CD4-positive, alpha-beta memory T cell (primary cell): ENCODE data around the gene CTRB1. TPM values are rescaled to one million over a fixed set of nuclear protein-coding genes. Genes with fewer than 3 reads are reported as not detected.

ENCODE experiments used
- CTCF ChIA-PET: fragments of 350-600 bp; sonication (Branson Sonifier 250); formaldehyde crosslinking; loops from one replicate; lab custom pipeline; 2021; ENCODE audit warnings: inconsistent platforms; ENCODE audit not compliant: partially characterized antibody; lab: Charles Lee
- POLR2A ChIA-PET: fragments of 350-600 bp; sonication (Branson Sonifier 250); formaldehyde crosslinking; loops from one replicate; lab custom pipeline; 2021; ENCODE audit not compliant: partially characterized antibody; lab: Charles Lee
- DNase-seq, 5 donors: peaks; one replicate each; pipeline versions ENCODE4 v3.0.0 to v3.0.0-alpha.2; 2020 to 2022; ENCODE audit warnings: mixed read lengths in 1 of 5
- H3K27ac ChIP-seq: one replicate; pipeline ENCODE4 v1.7.0; 2013; ENCODE audit warnings: low read depth, low read length
- H3K27me3 ChIP-seq: 2 replicates; pipeline ENCODE4 v1.7.0; 2013; ENCODE audit warnings: mild to moderate bottlenecking, low read length, moderate library complexity; ENCODE audit not compliant: insufficient read depth
- H3K36me3 ChIP-seq: 2 replicates; pipeline ENCODE4 v1.7.0; 2013; ENCODE audit warnings: mild to moderate bottlenecking, low read length, moderate library complexity; ENCODE audit not compliant: insufficient read depth
- H3K4me1 ChIP-seq: 2 replicates; pipeline ENCODE4 v1.7.0; 2013; ENCODE audit warnings: mild to moderate bottlenecking, low read length, moderate library complexity; ENCODE audit not compliant: insufficient read depth
- H3K4me3 ChIP-seq, 2 donors: one replicate each; pipeline ENCODE4 v1.7.0; 2013; ENCODE audit warnings: low read length in 2 of 2, mild to moderate bottlenecking in 1 of 2
- H3K9me3 ChIP-seq, 2 donors: one replicate each; pipeline ENCODE4 v1.7.0; 2013; ENCODE audit warnings: low read length in 2 of 2, control low read depth in 1 of 2; ENCODE audit not compliant: control insufficient read depth in 1 of 2
- H3K27ac Mint-ChIP-seq, 7 donors: one replicate each; pipeline ENCODE4 v1.8.0; 2020 to 2021; ENCODE audit warnings: mixed read lengths in 7 of 7, mild to moderate bottlenecking in 6 of 7, inconsistent platforms in 3 of 7, moderate library complexity in 3 of 7
- H3K27me3 Mint-ChIP-seq, 2 donors: one replicate each; pipeline ENCODE4 v1.8.0; 2020 to 2021; ENCODE audit warnings: mixed read lengths in 2 of 2
- H3K36me3 Mint-ChIP-seq, 2 donors: one replicate each; pipeline ENCODE4 v1.8.0; 2020 to 2021; ENCODE audit warnings: mixed read lengths in 2 of 2, inconsistent platforms in 1 of 2, mild to moderate bottlenecking in 1 of 2
- H3K4me1 Mint-ChIP-seq, 4 donors: one replicate each; pipeline ENCODE4 v1.8.0; 2020 to 2021; ENCODE audit warnings: mixed read lengths in 4 of 4, mild to moderate bottlenecking in 1 of 4
- H3K4me3 Mint-ChIP-seq, 8 donors: one replicate each; pipeline ENCODE4 v1.8.0; 2020 to 2021; ENCODE audit warnings: mixed read lengths in 8 of 8, mild to moderate bottlenecking in 7 of 8, moderate library complexity in 6 of 8, inconsistent platforms in 3 of 8
- H3K9me3 Mint-ChIP-seq, 8 donors: one replicate each; pipeline ENCODE4 v1.8.0; 2020 to 2021; ENCODE audit warnings: mixed read lengths in 8 of 8, mild to moderate bottlenecking in 5 of 8, inconsistent platforms in 3 of 8, moderate library complexity in 1 of 8
- intact Hi-C: fragments of 100-400 bp; cut with micrococcal nuclease; formaldehyde crosslinking; loops from one replicate; pipeline ENCODE4 v1.15.1; 2023
- polyA plus RNA-seq, 2 donors: library from polyadenylated mRNA; unstranded; fragments of 300-500 nt; fragmentation: Illumina TruSeq; gene quantifications; one replicate each; pipeline ENCODE4 v1.2.3, GENCODE V29; 2021
- total RNA-seq, 2 experiments: library from RNA; stranded (reverse); gene quantifications; one replicate each; pipeline ENCODE4 v1.2.3, GENCODE V29; 2021

CTRB1 gene
- total and polyA plus RNA-seq, 4 experiments from 2014 or later: not detected

GRCh38 chr16:75225678-75226515, 7.1 kb downstream of the CTRB1 start:
- intact Hi-C loops: no loop called here
- Mint-ChIP-seq H3K9me3 (no peaks in the 10 kb centered on the region), H3K27me3 (peaks cover 0 to 1% of the 10 kb centered on the region in 2 donors), H3K4me1 (no peaks in the 10 kb centered on the region), H3K27ac (no peak overlapping the region), H3K4me3 (no peak overlapping the region), H3K36me3 (no peaks in the 10 kb centered on the region)
- no peak for DNase-seq
- Histone ChIP-seq H3K4me1 (no peaks in the 10 kb centered on the region), H3K4me3 (no peak overlapping the region), H3K27ac (no peak overlapping the region), H3K36me3 (no peaks in the 10 kb centered on the region), H3K9me3 (no peaks in the 10 kb centered on the region), H3K27me3 (no peaks in the 10 kb centered on the region)
- ChIA-PET POLR2A (no interaction called here), CTCF (interaction anchor here (1.7 kb wide), 1 partner anchor 29 kb away, joined by 4 read pairs; no protein-coding TSS in a partner anchor)

- Mint-ChIP-seq H3K9me3 (no peaks in the 10 kb centered on the region), H3K27me3 (peaks cover 0 to 1% of the 10 kb centered on the region in 2 donors), H3K4me3 (no peak overlapping the region), H3K27ac (no peak overlapping the region), H3K36me3 (no peaks in the 10 kb centered on the region), H3K4me1 (no peaks in the 10 kb centered on the region)
- no peak for DNase-seq
- ChIA-PET POLR2A (no interaction called here), CTCF (interaction anchor here (1.5 to 1.7 kb wide), 3 partner anchors 27 to 175 kb away, joined by 4 to 5 read pairs (median 4); no protein-coding TSS in a partner anchor)
- H3K27ac ChIP-seq: no peak overlapping the region
- intact Hi-C loops: no loop called here
- H3K4me1 ChIP-seq: no peaks in the 10 kb centered on the region
- H3K9me3 ChIP-seq: no peaks in the 10 kb centered on the region
- H3K36me3 ChIP-seq: no peaks in the 10 kb centered on the region
- H3K27me3 ChIP-seq: no peaks in the 10 kb centered on the region
- H3K4me3 ChIP-seq: no peak overlapping the region
These were observed 8.0 kb downstream of the CTRB1 start for GRCh38 chr16:75226550-75227360.

GRCh38 chr16:75227361-75228142, 8.8 kb downstream of the CTRB1 start:
- Mint-ChIP-seq H3K27me3 (peaks cover 0 to 1% of the 10 kb centered on the region in 2 donors), H3K36me3 (no peaks in the 10 kb centered on the region), H3K4me3 (no peak overlapping the region), H3K4me1 (no peaks in the 10 kb centered on the region), H3K27ac (no peak overlapping the region), H3K9me3 (no peaks in the 10 kb centered on the region)
- no peak overlapping the region for H3K27ac ChIP-seq
- no peaks in the 10 kb centered on the region for H3K9me3 ChIP-seq
- H3K27me3 ChIP-seq: no peaks in the 10 kb centered on the region
- H3K4me1 ChIP-seq: no peaks in the 10 kb centered on the region
- ChIA-PET POLR2A (no interaction called here), CTCF (interaction anchor here (1.5 to 1.7 kb wide), 3 partner anchors 28 to 174 kb away, joined by 4 to 5 read pairs (median 4); no protein-coding TSS in a partner anchor)
- intact Hi-C loops: no loop called here
- no peak overlapping the region for H3K4me3 ChIP-seq
- H3K36me3 ChIP-seq: no peaks in the 10 kb centered on the region
- DNase-seq: no peak

GRCh38 chr16:75228143-75228976, 9.6 kb downstream of the CTRB1 start:
- Histone ChIP-seq H3K9me3 (no peaks in the 10 kb centered on the region), H3K4me1 (no peaks in the 10 kb centered on the region), H3K4me3 (no peak overlapping the region), H3K27me3 (no peaks in the 10 kb centered on the region), H3K27ac (no peak overlapping the region), H3K36me3 (no peaks in the 10 kb centered on the region)
- CTCF ChIA-PET: interaction anchor here (1.5 to 3.7 kb wide), 4 partner anchors 29 to 173 kb away, joined by 4 to 16 read pairs (median 6); no protein-coding TSS in a partner anchor
- H3K9me3 Mint-ChIP-seq: no peaks in the 10 kb centered on the region
- intact Hi-C loops: no loop called here
- peaks cover 0 to 1% of the 10 kb centered on the region in 2 donors for H3K27me3 Mint-ChIP-seq
- no peaks in the 10 kb centered on the region for H3K36me3 Mint-ChIP-seq
- no peak for DNase-seq
- H3K27ac Mint-ChIP-seq: no peak overlapping the region
- no peaks in the 10 kb centered on the region for H3K4me1 Mint-ChIP-seq
- H3K4me3 Mint-ChIP-seq: no peak overlapping the region
- POLR2A ChIA-PET: no interaction called here

GRCh38 chr16:75229172-75230031, 10.6 kb downstream of the CTRB1 start:
- no peak for DNase-seq
- no peak overlapping the region for H3K4me3 Mint-ChIP-seq
- no peaks in the 10 kb centered on the region for H3K36me3 Mint-ChIP-seq

More at GRCh38 chr16:75229172-75230031, 10.6 kb downstream of the CTRB1 start:
- ChIA-PET CTCF (interaction anchor here (1.6 to 3.7 kb wide), 2 partner anchors 30 to 157 kb away, joined by 6 to 16 read pairs; no protein-coding TSS in a partner anchor), POLR2A (no interaction called here)
- no peaks in the 10 kb centered on the region for H3K9me3 Mint-ChIP-seq
- Histone ChIP-seq H3K4me3 (no peak overlapping the region), H3K4me1 (peaks cover 6% of the 10 kb centered on the region), H3K9me3 (no peaks in the 10 kb centered on the region), H3K27ac (no peak overlapping the region), H3K36me3 (no peaks in the 10 kb centered on the region), H3K27me3 (no peaks in the 10 kb centered on the region)
- intact Hi-C loops: no loop called here
- peaks cover 0 to 5% (median under 1%) of the 10 kb centered on the region in 4 donors for H3K4me1 Mint-ChIP-seq
- no peak overlapping the region for H3K27ac Mint-ChIP-seq
- H3K27me3 Mint-ChIP-seq: peaks cover 0 to 1% of the 10 kb centered on the region in 2 donors
